ENCODE measurements around the gene PDE4B. TPM values are rescaled to one million over a fixed set of nuclear protein-coding genes. Genes with fewer than 3 reads are reported as not detected.

Gene PDE4B
- total RNA-seq, 4 donors from 2014 or later: 5.5 to 13.6 (median 9.3) TPM

DNA sequence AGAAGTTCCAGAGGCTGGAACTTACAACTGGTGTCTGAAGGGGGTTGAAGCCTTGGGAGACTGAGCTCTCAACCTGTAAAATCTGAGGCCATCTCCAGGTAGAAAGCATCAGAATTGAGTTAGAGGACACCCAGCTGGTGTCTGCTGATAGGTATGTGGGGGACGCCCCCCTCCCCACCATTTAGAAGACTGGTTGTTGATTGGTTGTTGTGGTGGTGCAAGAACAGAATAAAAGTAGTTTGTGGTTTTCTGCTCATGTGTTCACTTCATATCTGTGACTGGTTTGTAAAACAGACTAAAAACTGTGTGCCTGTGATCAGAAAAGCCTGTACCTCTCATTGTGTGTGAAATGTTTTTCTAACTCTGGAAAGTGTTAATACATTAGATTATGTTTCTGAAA lies 33.2 kb upstream of the PDE4B start:
- no peak overlapping the region for H3K4me3 ChIP-seq (ENCODE audit: low read depth, poor library complexity, severe bottlenecking)
- 87 to 96% methylated on average over 1 of the region's 1 CpG for WGBS, 2 donors
- TF ChIP-seq CTCF (IDR thresholded peaks at IDR 0.05) (no peak), POLR2A (IDR thresholded peaks at IDR 0.05) (no peak)
- intact Hi-C loops (cut with DNase I; ENCODE audit: low total_unique reads): no loop called here
- DNase-seq (ENCODE audit: low spot score in 2 of 2): no peak

- WGBS, 2 donors: 34 to 41% methylated on average over 8 of the region's 8 CpGs
- DNase-seq (ENCODE audit: low spot score in 2 of 2): no peak
- intact Hi-C loops (cut with DNase I; ENCODE audit: low total_unique reads): no loop called here
- TF ChIP-seq CTCF (IDR thresholded peaks at IDR 0.05): no peak
- no peak for TF ChIP-seq POLR2A (IDR thresholded peaks at IDR 0.05)
- no peak overlapping the region for H3K4me3 ChIP-seq (ENCODE audit: low read depth, poor library complexity, severe bottlenecking)
These were observed 30.4 kb upstream of the PDE4B start for GRCh38 chr1:65762081-65762862.

DNA sequence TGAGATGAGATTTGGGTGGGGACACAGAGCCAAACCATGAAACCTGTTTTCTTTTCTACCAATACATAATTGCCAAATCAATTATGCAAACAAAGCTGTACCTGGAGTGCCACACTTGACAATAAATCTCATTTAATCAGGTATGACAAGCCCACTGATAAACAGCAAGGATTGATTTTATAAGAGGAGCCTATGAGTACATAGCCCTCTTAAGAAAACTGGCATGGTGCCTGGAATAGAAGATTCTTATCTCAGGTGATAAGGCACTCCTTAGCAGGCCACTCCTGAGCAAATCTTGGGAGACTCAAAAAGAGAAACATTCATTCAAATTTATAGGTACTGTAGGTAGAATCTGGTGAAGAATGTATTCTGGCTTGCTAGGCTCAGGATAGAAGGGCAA lies 28.6 kb upstream of the PDE4B start:
- DNase-seq (ENCODE audit: low spot score in 2 of 2): no peak
- no peak for TF ChIP-seq CTCF (IDR thresholded peaks at IDR 0.05)
- intact Hi-C loops (cut with DNase I; ENCODE audit: low total_unique reads): no loop called here
- H3K4me3 ChIP-seq (ENCODE audit: low read depth, poor library complexity, severe bottlenecking): no peak overlapping the region

- intact Hi-C loops (cut with DNase I; ENCODE audit: low total_unique reads): no loop called here
- no peak for TF ChIP-seq POLR2A (IDR thresholded peaks at IDR 0.05)
- no peak for TF ChIP-seq CTCF (IDR thresholded peaks at IDR 0.05)
- H3K4me3 ChIP-seq (ENCODE audit: low read depth, poor library complexity, severe bottlenecking): no peak overlapping the region
- WGBS, 2 donors: 50 to 64% methylated on average over 4 of the region's 4 CpGs
- no peak for DNase-seq (ENCODE audit: low spot score in 2 of 2)
These were observed 27.1 kb upstream of the PDE4B start for GRCh38 chr1:65765631-65766030.

GRCh38 chr1:65769636-65770035 lies 23.1 kb upstream of the PDE4B start:
- intact Hi-C loops (cut with DNase I; ENCODE audit: low total_unique reads): no loop called here
- H3K4me3 ChIP-seq (ENCODE audit: low read depth, poor library complexity, severe bottlenecking): no peak overlapping the region
- TF ChIP-seq POLR2A (IDR thresholded peaks at IDR 0.05): no peak
- no peak for TF ChIP-seq CTCF (IDR thresholded peaks at IDR 0.05)
- no peak for DNase-seq (ENCODE audit: low spot score in 2 of 2)
- WGBS, 2 donors: 61 to 72% methylated on average over 2 of the region's 2 CpGs

DNA sequence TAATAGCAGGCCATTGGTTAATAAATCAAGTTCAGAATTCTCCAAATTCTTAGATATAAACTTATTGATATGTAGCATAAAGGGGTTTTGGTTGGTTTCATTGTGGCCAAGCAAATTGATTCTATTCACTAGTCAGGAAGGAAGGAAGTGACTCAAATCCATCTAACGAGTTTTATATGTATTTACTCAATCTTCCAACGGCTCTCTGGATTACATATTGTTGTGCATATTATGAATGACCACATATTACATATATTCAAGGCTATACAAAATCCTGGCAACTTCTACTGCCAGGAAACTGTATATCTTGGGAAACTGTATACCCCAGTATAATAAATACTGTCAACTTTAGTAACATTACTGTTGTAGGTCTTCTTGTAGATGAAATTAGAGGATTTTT lies 20.1 kb upstream of the PDE4B start:
- intact Hi-C loops (cut with DNase I; ENCODE audit: low total_unique reads): no loop called here
- 41 to 62% methylated on average over 2 of the region's 2 CpGs for WGBS, 2 donors
- H3K4me3 ChIP-seq (ENCODE audit: low read depth, poor library complexity, severe bottlenecking): no peak overlapping the region
- DNase-seq (ENCODE audit: low spot score in 2 of 2): no peak
- TF ChIP-seq POLR2A (IDR thresholded peaks at IDR 0.05) (no peak), CTCF (IDR thresholded peaks at IDR 0.05) (no peak)

Measured in lower leg skin (tissue), 4 donors.